ENCODE data around the gene CXorf51B.
"Not testable (repeated sequence)": the region's sequence is repeated elsewhere in the genome, so short reads cannot be mapped to it uniquely, and the experiment has no call there.

DNA sequence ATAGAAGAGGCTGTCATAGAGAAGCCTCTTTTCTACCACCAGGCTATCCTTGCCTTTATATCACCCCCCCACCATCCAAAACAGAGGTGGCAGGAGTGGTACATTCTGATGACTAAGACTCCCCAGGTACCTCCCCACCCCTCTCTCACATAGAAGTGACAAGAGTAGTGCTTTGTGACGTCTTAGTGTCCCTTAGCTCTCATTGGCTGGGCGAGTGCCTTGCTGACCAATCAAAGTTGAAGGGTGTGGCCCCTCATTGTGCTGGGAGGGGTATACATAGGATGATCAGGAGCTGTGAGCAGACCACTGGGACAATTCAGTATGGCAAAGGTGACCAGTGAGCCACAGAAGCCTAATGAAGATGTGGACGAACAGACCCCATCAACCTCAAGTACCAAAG, at the start of gene CXorf51B:
- TF ChIP-seq, protein P1, sequence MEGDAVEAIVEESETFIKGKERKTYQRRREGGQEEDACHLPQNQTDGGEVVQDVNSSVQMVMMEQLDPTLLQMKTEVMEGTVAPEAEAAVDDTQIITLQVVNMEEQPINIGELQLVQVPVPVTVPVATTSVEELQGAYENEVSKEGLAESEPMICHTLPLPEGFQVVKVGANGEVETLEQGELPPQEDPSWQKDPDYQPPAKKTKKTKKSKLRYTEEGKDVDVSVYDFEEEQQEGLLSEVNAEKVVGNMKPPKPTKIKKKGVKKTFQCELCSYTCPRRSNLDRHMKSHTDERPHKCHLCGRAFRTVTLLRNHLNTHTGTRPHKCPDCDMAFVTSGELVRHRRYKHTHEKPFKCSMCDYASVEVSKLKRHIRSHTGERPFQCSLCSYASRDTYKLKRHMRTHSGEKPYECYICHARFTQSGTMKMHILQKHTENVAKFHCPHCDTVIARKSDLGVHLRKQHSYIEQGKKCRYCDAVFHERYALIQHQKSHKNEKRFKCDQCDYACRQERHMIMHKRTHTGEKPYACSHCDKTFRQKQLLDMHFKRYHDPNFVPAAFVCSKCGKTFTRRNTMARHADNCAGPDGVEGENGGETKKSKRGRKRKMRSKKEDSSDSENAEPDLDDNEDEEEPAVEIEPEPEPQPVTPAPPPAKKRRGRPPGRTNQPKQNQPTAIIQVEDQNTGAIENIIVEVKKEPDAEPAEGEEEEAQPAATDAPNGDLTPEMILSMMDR (IDR thresholded peaks at IDR 0.05; ENCODE audit: low read depth, low read length, missing input control) = not testable (repeated sequence)
- TF ChIP-seq, protein P2, sequence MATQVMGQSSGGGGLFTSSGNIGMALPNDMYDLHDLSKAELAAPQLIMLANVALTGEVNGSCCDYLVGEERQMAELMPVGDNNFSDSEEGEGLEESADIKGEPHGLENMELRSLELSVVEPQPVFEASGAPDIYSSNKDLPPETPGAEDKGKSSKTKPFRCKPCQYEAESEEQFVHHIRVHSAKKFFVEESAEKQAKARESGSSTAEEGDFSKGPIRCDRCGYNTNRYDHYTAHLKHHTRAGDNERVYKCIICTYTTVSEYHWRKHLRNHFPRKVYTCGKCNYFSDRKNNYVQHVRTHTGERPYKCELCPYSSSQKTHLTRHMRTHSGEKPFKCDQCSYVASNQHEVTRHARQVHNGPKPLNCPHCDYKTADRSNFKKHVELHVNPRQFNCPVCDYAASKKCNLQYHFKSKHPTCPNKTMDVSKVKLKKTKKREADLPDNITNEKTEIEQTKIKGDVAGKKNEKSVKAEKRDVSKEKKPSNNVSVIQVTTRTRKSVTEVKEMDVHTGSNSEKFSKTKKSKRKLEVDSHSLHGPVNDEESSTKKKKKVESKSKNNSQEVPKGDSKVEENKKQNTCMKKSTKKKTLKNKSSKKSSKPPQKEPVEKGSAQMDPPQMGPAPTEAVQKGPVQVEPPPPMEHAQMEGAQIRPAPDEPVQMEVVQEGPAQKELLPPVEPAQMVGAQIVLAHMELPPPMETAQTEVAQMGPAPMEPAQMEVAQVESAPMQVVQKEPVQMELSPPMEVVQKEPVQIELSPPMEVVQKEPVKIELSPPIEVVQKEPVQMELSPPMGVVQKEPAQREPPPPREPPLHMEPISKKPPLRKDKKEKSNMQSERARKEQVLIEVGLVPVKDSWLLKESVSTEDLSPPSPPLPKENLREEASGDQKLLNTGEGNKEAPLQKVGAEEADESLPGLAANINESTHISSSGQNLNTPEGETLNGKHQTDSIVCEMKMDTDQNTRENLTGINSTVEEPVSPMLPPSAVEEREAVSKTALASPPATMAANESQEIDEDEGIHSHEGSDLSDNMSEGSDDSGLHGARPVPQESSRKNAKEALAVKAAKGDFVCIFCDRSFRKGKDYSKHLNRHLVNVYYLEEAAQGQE (IDR thresholded peaks at IDR 0.05) = not testable (repeated sequence)
- not testable (repeated sequence) for TF ChIP-seq RXRA (IDR thresholded peaks at IDR 0.05); JUND (IDR thresholded peaks at IDR 0.05); GABPA (IDR thresholded peaks at IDR 0.05 in 1 of 2, conservative IDR thresholded peaks at IDR 0.05 in 1 of 2); HNF4G (IDR thresholded peaks at IDR 0.05); TAF1 (conservative IDR thresholded peaks at IDR 0.05); NR2F2 (IDR thresholded peaks at IDR 0.05); FOXA2 (IDR thresholded peaks at IDR 0.05); SP1 (IDR thresholded peaks at IDR 0.05); EGR1 (IDR thresholded peaks at IDR 0.05; ENCODE audit: low read depth in 2 of 2)
- TF ChIP-seq, protein P3, sequence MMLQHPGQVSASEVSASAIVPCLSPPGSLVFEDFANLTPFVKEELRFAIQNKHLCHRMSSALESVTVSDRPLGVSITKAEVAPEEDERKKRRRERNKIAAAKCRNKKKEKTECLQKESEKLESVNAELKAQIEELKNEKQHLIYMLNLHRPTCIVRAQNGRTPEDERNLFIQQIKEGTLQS (IDR thresholded peaks at IDR 0.05) = not testable (repeated sequence)
- TF ChIP-seq, protein P4, sequence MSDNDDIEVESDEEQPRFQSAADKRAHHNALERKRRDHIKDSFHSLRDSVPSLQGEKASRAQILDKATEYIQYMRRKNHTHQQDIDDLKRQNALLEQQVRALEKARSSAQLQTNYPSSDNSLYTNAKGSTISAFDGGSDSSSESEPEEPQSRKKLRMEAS (IDR thresholded peaks at IDR 0.05) = not testable (repeated sequence)

Measured in liver (tissue), 3 donors.